Hypothalamus (tissue), 51 donors: ENCODE results near the gene PHF19.

Source experiments
- DNase-seq, 51 donors: peaks; one replicate each; lab custom pipeline; 2025; lab: John Stamatoyannopoulos, UW

Gene PHF19

GRCh38 chr9:120876842-120877240 is at the start of gene PHF19:
TSS of gene PHF19 (minus strand) at chr9:120877188. CDS start at chr9:120874741, 2,447 bp downstream.
- peak in 8 of 51 donors; percentile 34 to 73 (median 44) for DNase-seq

GRCh38 chr9:120926397-120926928 is 49.5 kb upstream of the PHF19 start, which contains the start of gene TRAF1:
TSS of gene TRAF1 (minus strand) at chr9:120926796. CDS start at chr9:120926075, 721 bp downstream.
- no peak for DNase-seq

GRCh38 chr9:120925535-120926396 is 48.8 kb upstream of the PHF19 start:
- no peak for DNase-seq

- DNase-seq = no peak
Observed at GRCh38 chr9:120924698-120925534, 47.9 kb upstream of the PHF19 start.

- DNase-seq = no peak
Observed at GRCh38 chr9:120923620-120924328, 46.8 kb upstream of the PHF19 start.

- no peak for DNase-seq
Observed at GRCh38 chr9:120922404-120923195, 45.6 kb upstream of the PHF19 start.

GRCh38 chr9:120921661-120922181 is 44.7 kb upstream of the PHF19 start:
- no peak for DNase-seq

GRCh38 chr9:120920806-120921178 is 43.8 kb upstream of the PHF19 start:
- no peak for DNase-seq

- no peak for DNase-seq
Observed at GRCh38 chr9:120919843-120920805, 43.1 kb upstream of the PHF19 start.

GRCh38 chr9:120918931-120919842 is 42.2 kb upstream of the PHF19 start:
- DNase-seq = peak in 1 of 51 donors; percentile 11

GRCh38 chr9:120917929-120918762 is 41.2 kb upstream of the PHF19 start:
- DNase-seq = no peak

- no peak for DNase-seq
Observed at GRCh38 chr9:120916991-120917880, 40.2 kb upstream of the PHF19 start.

GRCh38 chr9:120916588-120916987 is 39.6 kb upstream of the PHF19 start:
- DNase-seq = peak in 29 of 51 donors; percentile 14 to 85 (median 38)

- peak in 3 of 51 donors; percentile 12 to 59 (median 14) for DNase-seq
Observed at GRCh38 chr9:120915854-120916470, 39.0 kb upstream of the PHF19 start.

- no peak for DNase-seq
Observed at GRCh38 chr9:120914953-120915352, 38.0 kb upstream of the PHF19 start.
